IMR-90 (cell line): ENCODE data around the gene SLAMF8. TPM values are rescaled to one million over a fixed set of nuclear protein-coding genes. Genes with fewer than 3 reads are reported as not detected.

Source experiments
- ATAC-seq: fragments of 200-7000 bp; cut with Tn5 transposase; 2 replicates; pipeline ENCODE4 v1.9.1; 2020; ENCODE audit warnings: low read depth, mild to moderate bottlenecking, moderate library complexity
- BruUV-seq: library from RNA; stranded (reverse); fragments of 400-500 nt; replicated peaks from 2 replicates; lab custom pipeline; 2021; lab: Mats Ljungman, UMichigan
- CTCF ChIA-PET: fragments of 300-600 bp; formaldehyde crosslinking; extraction: SDS; loops from one replicate; lab custom pipeline; 2021; ENCODE audit warnings: antibody characterized with exemption; lab: Yijun Ruan, JAX
- POLR2A ChIA-PET: fragments of 300-600 bp; sonication (Branson Sonifier 250); formaldehyde crosslinking; loops from one replicate; lab custom pipeline; 2022; ENCODE audit warnings: antibody characterized with exemption; ENCODE audit not compliant: unreplicated experiment; lab: Charles Lee
- DNase-seq: peaks from one replicate; pipeline ENCODE4 v3.0.0; 2013
- H2AFZ ChIP-seq: replicated peaks from 2 replicates; pipeline ENCODE3; 2013; ENCODE audit warnings: low read length, mild to moderate bottlenecking; ENCODE audit not compliant: poor library complexity
- H2AK5ac ChIP-seq: 2 replicates; pipeline ENCODE4 v1.6.1; 2013; ENCODE audit warnings: low read depth, low read length, inconsistent platforms
- H2AK9ac ChIP-seq: replicated peaks from 2 replicates; pipeline ENCODE3; 2013; ENCODE audit warnings: mild to moderate bottlenecking, low read depth, low read length, moderate library complexity; ENCODE audit not compliant: poor library complexity
- H2BK120ac ChIP-seq: 2 replicates; pipeline ENCODE4 v1.6.1; 2013; ENCODE audit warnings: low read depth, low read length, inconsistent platforms
- H2BK15ac ChIP-seq: 3 replicates; pipeline ENCODE4 v1.6.1; 2013; ENCODE audit warnings: low read depth, low read length, inconsistent platforms
- H2BK20ac ChIP-seq: 2 replicates; pipeline ENCODE4 v1.6.1; 2013; ENCODE audit warnings: low read depth, mild to moderate bottlenecking, inconsistent platforms, low read length, moderate library complexity
- H2BK5ac ChIP-seq: 2 replicates; pipeline ENCODE4 v1.6.1; 2013; ENCODE audit warnings: mild to moderate bottlenecking, low read depth, low read length, inconsistent platforms; ENCODE audit not compliant: poor library complexity, severe bottlenecking
- H3K14ac ChIP-seq: replicated peaks from 2 replicates; pipeline ENCODE4 v1.6.1; 2013; ENCODE audit warnings: low read depth, low read length, inconsistent platforms
- H3K18ac ChIP-seq: 2 replicates; pipeline ENCODE4 v1.6.1; 2013; ENCODE audit warnings: low read depth, low read length, control low read depth
- H3K23ac ChIP-seq: 2 replicates; pipeline ENCODE4 v1.6.1; 2013; ENCODE audit warnings: low read depth, low read length, inconsistent platforms
- H3K27ac ChIP-seq: 2 replicates; pipeline ENCODE4 v1.5.1; 2013; ENCODE audit warnings: mild to moderate bottlenecking, control low read depth, low read length; ENCODE audit not compliant: insufficient read depth
- H3K27me3 ChIP-seq: 2 replicates; pipeline ENCODE4 v1.6.1; 2013; ENCODE audit warnings: low read length; ENCODE audit not compliant: control insufficient read depth, insufficient read depth
- H3K36me3 ChIP-seq: 2 replicates; pipeline ENCODE4 v1.6.1; 2013; ENCODE audit warnings: low read length, mixed read lengths; ENCODE audit not compliant: control insufficient read depth, insufficient read depth
- H3K4ac ChIP-seq: 2 replicates; pipeline ENCODE4 v1.6.1; 2013; ENCODE audit warnings: low read depth, low read length, inconsistent platforms
- H3K4me1 ChIP-seq: 2 replicates; pipeline ENCODE4 v1.6.1; 2013; ENCODE audit warnings: low read length, mixed read lengths; ENCODE audit not compliant: control insufficient read depth, insufficient read depth
- H3K4me2 ChIP-seq: 2 replicates; pipeline ENCODE4 v1.6.1; 2013; ENCODE audit warnings: low read depth, mild to moderate bottlenecking, control low read depth, low read length, moderate library complexity
- H3K4me3 ChIP-seq: 2 replicates; pipeline ENCODE4 v1.5.1; 2013; ENCODE audit warnings: low read depth, mild to moderate bottlenecking, control low read depth, low read length, moderate library complexity; ENCODE audit not compliant: insufficient read depth
- H3K56ac ChIP-seq: 2 replicates; pipeline ENCODE4 v1.6.1; 2013; ENCODE audit warnings: low read length, inconsistent platforms; ENCODE audit not compliant: insufficient read depth; ENCODE audit errors: extremely low read depth
- H3K79me1 ChIP-seq, 2 experiments: 2 replicates each; pipeline ENCODE4 v1.6.1; 2013; ENCODE audit warnings: low read length in 2 of 2, inconsistent platforms in 1 of 2, low read depth in 1 of 2
- H3K9ac ChIP-seq: 2 replicates; pipeline ENCODE4 v1.6.1; 2013; ENCODE audit warnings: low read depth, low read length, control low read depth
- H3K9me1 ChIP-seq: 2 replicates; pipeline ENCODE4 v1.6.1; 2013; ENCODE audit warnings: low read length, inconsistent platforms; ENCODE audit not compliant: insufficient read depth
- H3K9me3 ChIP-seq: 2 replicates; pipeline ENCODE4 v1.6.1; 2013; ENCODE audit warnings: low read length; ENCODE audit not compliant: control insufficient read depth, insufficient read depth
- H4K20me1 ChIP-seq: 2 replicates; pipeline ENCODE4 v1.6.1; 2013; ENCODE audit warnings: low read length, inconsistent platforms; ENCODE audit not compliant: insufficient read depth
- H4K5ac ChIP-seq: 2 replicates; pipeline ENCODE4 v1.6.1; 2013; ENCODE audit warnings: mild to moderate bottlenecking, low read depth, low read length, control low read depth
- H4K8ac ChIP-seq, 2 experiments: 2 replicates each; pipeline ENCODE4 v1.6.1; 2013; ENCODE audit warnings: low read depth in 2 of 2, low read length in 2 of 2, control low read depth in 1 of 2, inconsistent platforms in 1 of 2
- H4K91ac ChIP-seq: 2 replicates; pipeline ENCODE4 v1.6.1; 2013; ENCODE audit warnings: low read depth, low read length, inconsistent platforms; ENCODE audit not compliant: insufficient read depth
- BHLHE40 ChIP-seq: fragments of 150-350 bp; IDR thresholded peaks from 2 replicates; pipeline ENCODE4 v1.6.1; 2016; ENCODE audit warnings: mild to moderate bottlenecking, low read depth, low read length
- CEBPB ChIP-seq: IDR thresholded peaks from 2 replicates; pipeline ENCODE4 v1.6.1; 2012; ENCODE audit warnings: low read depth, low read length, improper control_type of control experiment
- CTCF ChIP-seq: conservative IDR thresholded peaks from 2 replicates; pipeline ENCODE4 v1.5.1; 2012; ENCODE audit warnings: mild to moderate bottlenecking, low read depth, low read length, improper control_type of control experiment
- MAZ ChIP-seq: IDR thresholded peaks from 2 replicates; pipeline ENCODE4 v1.6.1; 2012; ENCODE audit warnings: low read depth, mild to moderate bottlenecking, low read length, improper control_type of control experiment, moderate library complexity, borderline replicate concordance
- NFE2L2 ChIP-seq: fragments of 150-350 bp; IDR thresholded peaks from 2 replicates; pipeline ENCODE4 v1.6.1; 2016; ENCODE audit warnings: low read depth, mild to moderate bottlenecking, low read length
- RAD21 ChIP-seq: IDR thresholded peaks from 2 replicates; pipeline ENCODE4 v1.6.1; 2012; ENCODE audit warnings: low read length, improper control_type of control experiment
- SMC3 ChIP-seq: fragments of 150-350 bp; IDR thresholded peaks from 2 replicates; pipeline ENCODE4 v1.6.1; 2016; ENCODE audit warnings: low read depth, mild to moderate bottlenecking, antibody characterized with exemption, low read length, moderate library complexity
- WGBS, 2 experiments: methylation state at CpG; one replicate each; pipeline versions ENCODE4 v1.1.5 to v1.1.7; 2013; ENCODE audit warnings: missing lambda C conversion rate in 2 of 2; ENCODE audit not compliant: insufficient read length in 1 of 2; ENCODE audit errors: extremely low coverage in 2 of 2; 5-methylcytosine and 5-hydroxymethylcytosine counted together
- dilution Hi-C: fragments of 300-500 bp; cut with HindIII; formaldehyde crosslinking; loops from one replicate; pipeline ENCODE4 v1.14.3; 2018; ENCODE audit warnings: low sequenced_read_pairs; ENCODE audit not compliant: unreplicated experiment
- in situ Hi-C: fragments of 300-500 bp; cut with MboI; formaldehyde crosslinking; loops from 3 replicates; pipeline ENCODE4 v1.14.3; 2019; ENCODE audit warnings: low sequenced_read_pairs, inconsistent platforms, mixed read lengths
- intact Hi-C: fragments of 100-400 bp; cut with micrococcal nuclease; formaldehyde crosslinking; loops from 2 replicates; pipeline ENCODE4 v1.10.0; 2022
- polyA plus RNA-seq, 3 experiments: library from polyadenylated mRNA; depleted of rRNA; stranded (reverse); fragments of >200 nt; gene quantifications; 2 replicates each; pipeline ENCODE4 v1.2.3, GENCODE V29; 2012; ENCODE audit warnings: low replicate concordance in 1 of 3
- total RNA-seq: library from RNA; depleted of rRNA; stranded (reverse); fragments of >200 nt; gene quantifications from 2 replicates; pipeline ENCODE4 v1.2.3, GENCODE V29; 2012

SLAMF8 gene
- total and polyA plus RNA-seq, 2 of the 4 experiments (the other 2 are of a cell fraction) = 0.07 TPM; not detected in 1

DNA sequence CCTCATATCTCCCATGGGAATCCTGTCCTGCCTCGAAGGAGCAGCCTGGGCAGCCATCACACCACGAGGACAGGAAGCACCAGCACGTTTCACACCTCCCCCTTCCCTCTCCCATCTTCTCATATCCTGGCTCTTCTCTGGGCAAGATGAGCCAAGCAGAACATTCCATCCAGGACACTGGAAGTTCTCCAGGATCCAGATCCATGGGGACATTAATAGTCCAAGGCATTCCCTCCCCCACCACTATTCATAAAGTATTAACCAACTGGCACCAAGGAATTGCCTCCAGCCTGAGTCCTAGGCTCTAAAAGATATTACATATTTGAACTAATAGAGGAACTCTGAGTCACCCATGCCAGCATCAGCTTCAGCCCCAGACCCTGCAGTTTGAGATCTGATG, 8.7 kb downstream of the SLAMF8 start (continued):
- no peak for TF ChIP-seq BHLHE40
- TF ChIP-seq MAZ = no peak
- no peak for TF ChIP-seq RAD21

DNA sequence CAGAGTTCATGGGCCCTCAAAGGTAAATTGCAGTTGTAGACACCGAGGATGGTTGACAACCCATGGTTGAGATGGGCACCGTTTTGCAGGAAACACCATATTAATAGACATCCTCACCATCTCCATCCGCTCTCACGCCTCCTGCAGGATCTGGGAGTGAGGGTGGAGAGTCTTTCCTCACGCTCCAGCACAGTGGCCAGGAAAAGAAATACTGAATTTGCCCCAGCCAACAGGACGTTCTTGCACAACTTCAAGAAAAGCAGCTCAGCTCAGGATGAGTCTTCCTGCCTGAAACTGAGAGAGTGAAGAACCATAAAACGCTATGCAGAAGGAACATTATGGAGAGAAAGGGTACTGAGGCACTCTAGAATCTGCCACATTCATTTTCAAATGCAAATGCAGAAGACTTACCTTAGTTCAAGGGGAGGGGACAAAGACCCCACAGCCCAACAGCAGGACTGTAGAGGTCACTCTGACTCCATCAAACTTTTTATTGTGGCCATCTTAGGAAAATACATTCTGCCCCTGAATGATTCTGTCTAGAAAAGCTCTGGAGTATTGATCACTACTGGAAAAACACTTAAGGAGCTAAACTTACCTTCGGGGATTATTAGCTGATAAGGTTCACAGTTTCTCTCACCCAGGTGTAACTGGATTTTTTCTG, 9.3 kb downstream of the SLAMF8 start:
- CTCF ChIA-PET = no interaction called here
- DNase-seq = no peak
- no peak for ATAC-seq

More for the DNA sequence above, 9.3 kb downstream of the SLAMF8 start:
- no peak overlapping the region for H3K4me2 ChIP-seq
- H3K14ac ChIP-seq = no peak overlapping the region
- H3K36me3 ChIP-seq = no peaks in the 10 kb centered on the region
- H3K56ac ChIP-seq = no peak overlapping the region
- dilution Hi-C loops (no loop called here), intact Hi-C loops (loop anchor here (1.0 to 10.0 kb wide), 2 partner anchors 55 to 1549 kb away; no protein-coding TSS in a partner anchor), in situ Hi-C loops (no loop called here)
- BruUV-seq = no TSS peak
- H3K9ac ChIP-seq = no peak overlapping the region
- H4K8ac ChIP-seq = no peak overlapping the region
- POLR2A ChIA-PET = no interaction called here
- H4K20me1 ChIP-seq = no peaks in the 10 kb centered on the region
- no peak overlapping the region for H2AK5ac ChIP-seq
- no peak overlapping the region for H4K91ac ChIP-seq
- no peak overlapping the region for H3K4ac ChIP-seq
- no peak overlapping the region for H2AK9ac ChIP-seq
- H2BK20ac ChIP-seq = no peak overlapping the region
- no peaks in the 10 kb centered on the region for H3K27me3 ChIP-seq
- H3K27ac ChIP-seq = no peak overlapping the region
- no peak overlapping the region for H3K23ac ChIP-seq
- 70% methylated on average over 2 of the region's 8 CpGs; no CpG with 5 or more reads in 1 of the 2 experiments for WGBS, 2 experiments
- no peak overlapping the region for H2BK15ac ChIP-seq
- TF ChIP-seq RAD21 = peak; percentile 24; the same call in 1 of the 2 replicates
- TF ChIP-seq MAZ = no peak
- TF ChIP-seq CEBPB = peak; percentile 41
- TF ChIP-seq SMC3 = peak; percentile 35; the same call in 1 of the 2 replicates
- peak; percentile 23 for TF ChIP-seq CTCF
- no peak for TF ChIP-seq NFE2L2
- H3K4me1 ChIP-seq = no peaks in the 10 kb centered on the region
- no peak overlapping the region for H4K5ac ChIP-seq
- peaks cover 2% of the 10 kb centered on the region; the same call in 1 of the 2 replicates for H3K9me1 ChIP-seq
- H2BK120ac ChIP-seq = no peak overlapping the region
- H3K4me3 ChIP-seq = no peak overlapping the region
- no peaks in the 10 kb centered on the region for H3K9me3 ChIP-seq
- no peak overlapping the region for H2BK5ac ChIP-seq
- H3K79me1 ChIP-seq = no peaks in the 10 kb centered on the region
- no peak overlapping the region for H3K18ac ChIP-seq
- H2AFZ ChIP-seq = no peak overlapping the region
